Daoy (cell line): ENCODE results near the gene SCN5A. TPM values are rescaled to one million over a fixed set of nuclear protein-coding genes. Genes with fewer than 3 reads are reported as not detected.
A peak's percentile ranks its signal among the peaks of the same experiment; 100 is the strongest.

Experiments
- DNase-seq: peaks from one replicate; pipeline ENCODE4 v3.0.0-alpha.2; 2015; ENCODE audit warnings: low read depth
- total RNA-seq: library from RNA; depleted of rRNA; stranded (reverse); fragments of >200 nt; shearing (Covaris generic); gene quantifications from 2 replicates; pipeline ENCODE4 v1.2.3, GENCODE V29; 2014

Gene SCN5A
- total RNA-seq, 1 experiment from 2014 or later = 0.17 TPM

GRCh38 chr3:38561746-38562466 is 87.6 kb downstream of the SCN5A start:
- DNase-seq = no peak

GRCh38 chr3:38560996-38561717 is 88.3 kb downstream of the SCN5A start:
- no peak for DNase-seq

GRCh38 chr3:38560284-38560683 is 89.2 kb downstream of the SCN5A start:
- no peak for DNase-seq

GRCh38 chr3:38558864-38559263 is 90.6 kb downstream of the SCN5A start:
- no peak for DNase-seq

GRCh38 chr3:38556640-38557358 is 92.7 kb downstream of the SCN5A start:
- no peak for DNase-seq

- no peak for DNase-seq
These were observed 93.6 kb downstream of the SCN5A start for GRCh38 chr3:38555926-38556325.

- no peak for DNase-seq
These were observed 94.2 kb downstream of the SCN5A start for GRCh38 chr3:38555149-38555840.

- no peak for DNase-seq
These were observed 95.2 kb downstream of the SCN5A start for GRCh38 chr3:38554127-38554827.

- no peak for DNase-seq
These were observed 96.4 kb downstream of the SCN5A start for GRCh38 chr3:38553071-38553470.

GRCh38 chr3:38552364-38552763 is 97.1 kb downstream of the SCN5A start:
- no peak for DNase-seq

GRCh38 chr3:38551026-38551832 is 98.3 kb downstream of the SCN5A start:
- no peak for DNase-seq

- no peak for DNase-seq
These were observed 99.3 kb downstream of the SCN5A start for GRCh38 chr3:38549957-38550840.

- DNase-seq = no peak
These were observed 100.0 kb downstream of the SCN5A start for GRCh38 chr3:38549486-38549885.

- no peak for DNase-seq
These were observed 100.4 kb downstream of the SCN5A start for GRCh38 chr3:38549082-38549481.

GRCh38 chr3:38548154-38548931 is 101.1 kb downstream of the SCN5A start:
- peak; percentile 35 for DNase-seq

GRCh38 chr3:38545983-38546382 is 103.5 kb downstream of the SCN5A start:
- no peak for DNase-seq

- no peak for DNase-seq
These were observed 103.9 kb downstream of the SCN5A start for GRCh38 chr3:38545550-38545949.

GRCh38 chr3:38544926-38545325 is 104.6 kb downstream of the SCN5A start:
- DNase-seq = no peak

GRCh38 chr3:38543586-38543985 is 105.9 kb downstream of the SCN5A start:
- no peak for DNase-seq
